ENCODE measurements around the gene HERC2. TPM values are rescaled to one million over a fixed set of nuclear protein-coding genes. Genes with fewer than 3 reads are reported as not detected.

Gene HERC2
- total RNA-seq, 1 experiment from 2014 or later: 69.2 TPM

DNA sequence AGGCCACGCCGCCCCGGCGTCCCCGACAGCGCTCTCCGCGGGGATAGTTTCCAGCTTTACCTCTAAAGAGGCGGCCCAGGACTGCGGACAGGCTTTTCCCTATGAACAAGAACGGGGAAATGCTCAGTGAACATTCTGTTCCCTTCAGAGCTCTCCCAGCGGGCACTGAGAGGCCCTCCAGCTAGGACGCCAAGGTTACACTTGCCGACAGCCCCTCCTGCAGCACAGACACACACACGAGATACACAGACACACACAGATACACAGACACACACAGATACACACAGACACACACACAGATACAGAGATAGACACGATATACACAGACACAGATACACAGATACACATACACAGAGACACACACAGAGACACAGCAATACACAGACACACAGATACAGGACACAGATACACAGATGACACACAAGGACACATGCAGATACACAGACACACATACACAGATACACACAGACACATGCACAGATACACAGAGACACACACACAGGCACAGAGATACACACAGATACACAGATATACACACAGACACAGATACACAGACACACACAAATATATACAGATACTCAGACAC lies 222.3 kb downstream of the HERC2 start:
- H3K4me3 Mint-ChIP-seq: peak overlapping the region; percentile 34 to 72
- no peak overlapping the region for H2AFZ ChIP-seq (ENCODE audit: low read length)

More for the DNA sequence above, 222.3 kb downstream of the HERC2 start:
- H3K4me1 ChIP-seq (ENCODE audit: insufficient read depth, low read length): no peaks in the 10 kb centered on the region; the same call in 1 of the 2 replicates
- H2BK15ac ChIP-seq (ENCODE audit: low read depth, low read length): no peak overlapping the region
- H3K4ac ChIP-seq (ENCODE audit: low read depth, low read length): no peak overlapping the region
- H4K91ac ChIP-seq (ENCODE audit: insufficient read length, low read depth, low read length): no peak overlapping the region
- no peak overlapping the region for H3K9ac ChIP-seq (ENCODE audit: extremely low read depth, insufficient read length, low read length)
- H2BK12ac ChIP-seq (ENCODE audit: insufficient read length, low read depth, low read length): no peak overlapping the region
- Mint-ChIP-seq H3K4me1 (peaks cover 29 to 33% of the 10 kb centered on the region in 2 experiments), H3K27me3 (ENCODE audit: low read depth) (peaks cover 92% of the 10 kb centered on the region), H3K27ac (no peak overlapping the region; a peak in 2 of 7 replicates), H3K36me3 (ENCODE audit: insufficient read depth in 1 of 3, low read depth in 3 of 3) (peaks cover 0 to 3% (median 0%) of the 10 kb centered on the region in 3 experiments; a peak in 2 of 7 replicates), H3K9me3 (peaks cover 6 to 11% of the 10 kb centered on the region in 2 experiments)
- no peak overlapping the region for H2AK5ac ChIP-seq (ENCODE audit: insufficient read length, low read length)
- H3K4me2 ChIP-seq (ENCODE audit: insufficient read depth, insufficient read length, low read length): peak overlapping the region; percentile 65
- no peak for DNase-seq
- TF ChIP-seq, protein P1, sequence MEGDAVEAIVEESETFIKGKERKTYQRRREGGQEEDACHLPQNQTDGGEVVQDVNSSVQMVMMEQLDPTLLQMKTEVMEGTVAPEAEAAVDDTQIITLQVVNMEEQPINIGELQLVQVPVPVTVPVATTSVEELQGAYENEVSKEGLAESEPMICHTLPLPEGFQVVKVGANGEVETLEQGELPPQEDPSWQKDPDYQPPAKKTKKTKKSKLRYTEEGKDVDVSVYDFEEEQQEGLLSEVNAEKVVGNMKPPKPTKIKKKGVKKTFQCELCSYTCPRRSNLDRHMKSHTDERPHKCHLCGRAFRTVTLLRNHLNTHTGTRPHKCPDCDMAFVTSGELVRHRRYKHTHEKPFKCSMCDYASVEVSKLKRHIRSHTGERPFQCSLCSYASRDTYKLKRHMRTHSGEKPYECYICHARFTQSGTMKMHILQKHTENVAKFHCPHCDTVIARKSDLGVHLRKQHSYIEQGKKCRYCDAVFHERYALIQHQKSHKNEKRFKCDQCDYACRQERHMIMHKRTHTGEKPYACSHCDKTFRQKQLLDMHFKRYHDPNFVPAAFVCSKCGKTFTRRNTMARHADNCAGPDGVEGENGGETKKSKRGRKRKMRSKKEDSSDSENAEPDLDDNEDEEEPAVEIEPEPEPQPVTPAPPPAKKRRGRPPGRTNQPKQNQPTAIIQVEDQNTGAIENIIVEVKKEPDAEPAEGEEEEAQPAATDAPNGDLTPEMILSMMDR (conservative IDR thresholded peaks at IDR 0.05): no peak
- no peak overlapping the region for H3T11ph ChIP-seq (ENCODE audit: low read length)
- H4K20me1 ChIP-seq (ENCODE audit: control insufficient read depth, insufficient read depth, insufficient read length): no peaks in the 10 kb centered on the region
- WGBS (ENCODE audit: extremely low coverage, insufficient read length, low lambda C conversion rate): no CpG with 5 or more reads among the region's 16 CpGs
- H3K27ac ChIP-seq (ENCODE audit: insufficient read length, low read depth, low read length): no peak overlapping the region
- no peak overlapping the region for H4K5ac ChIP-seq (ENCODE audit: insufficient read length, low read depth, low read length)
- no peak overlapping the region for H3K56ac ChIP-seq (ENCODE audit: insufficient read length, low read depth, low read length)
- H3K23ac ChIP-seq (ENCODE audit: insufficient read length, low read depth, low read length): no peak overlapping the region
- no peaks in the 10 kb centered on the region for H3K79me1 ChIP-seq (ENCODE audit: insufficient read depth, low read depth, low read length, poor library complexity, severe bottlenecking)
- H3K27me3 ChIP-seq (ENCODE audit: insufficient read depth, low read length): peaks cover 45% of the 10 kb centered on the region
- no peak overlapping the region for H3K18ac ChIP-seq (ENCODE audit: insufficient read length, low read depth, low read length)
- H3K14ac ChIP-seq (ENCODE audit: insufficient read depth, low read length): no peak overlapping the region
- H3K9me3 ChIP-seq (ENCODE audit: control insufficient read depth, low read depth, low read length): no peaks in the 10 kb centered on the region
- H3K79me2 ChIP-seq (ENCODE audit: insufficient read depth, low read length): no peaks in the 10 kb centered on the region
- H4K8ac ChIP-seq (replicated peaks; ENCODE audit: insufficient read length, low read depth, low read length): no peak overlapping the region
- H3K23me2 ChIP-seq (ENCODE audit: insufficient read length, low read depth, low read length, poor library complexity, severe bottlenecking): peaks cover 17% of the 10 kb centered on the region
- no peak overlapping the region for H2BK20ac ChIP-seq (ENCODE audit: low read depth, low read length, poor library complexity, severe bottlenecking)
- H2BK120ac ChIP-seq (ENCODE audit: low read depth, low read length, poor library complexity, severe bottlenecking): no peak overlapping the region
- H2BK5ac ChIP-seq (ENCODE audit: insufficient read length, low read length): no peak overlapping the region

Data from H9 (cell line).